HepG2 (cell line): Measurements from ENCODE around the gene PRM2. TPM values are rescaled to one million over a fixed set of nuclear protein-coding genes. Genes with fewer than 3 reads are reported as not detected.

Source experiments
- AKAP8 ChIP-seq: sonication (generic); formaldehyde crosslinking; IDR thresholded peaks from 2 replicates; pipeline ENCODE4 v1.5.1; 2020; ENCODE audit warnings: mild to moderate bottlenecking, missing genetic modification reagents
- CAMTA2 ChIP-seq: sonication (generic); formaldehyde crosslinking; IDR thresholded peaks from 2 replicates; pipeline ENCODE4 v1.4.0; 2020; ENCODE audit warnings: mild to moderate bottlenecking, missing genetic modification reagents, borderline replicate concordance
- CHCHD3 ChIP-seq: sonication (generic); formaldehyde crosslinking; IDR thresholded peaks from 2 replicates; pipeline ENCODE4 v1.8.0; 2022; ENCODE audit warnings: mild to moderate bottlenecking, missing genetic modification reagents, moderate library complexity
- EHMT2 ChIP-seq: fragments of 200-600 bp; sonication (generic); IDR thresholded peaks from 2 replicates; pipeline ENCODE4 v1.7.0; 2017; ENCODE audit warnings: antibody characterized with exemption, low read depth, low read length, borderline replicate concordance
- FOSL1 ChIP-seq: sonication (generic); formaldehyde crosslinking; IDR thresholded peaks from 2 replicates; pipeline ENCODE4 v1.9.0; 2021; ENCODE audit warnings: missing genetic modification reagents, borderline replicate concordance
- FOXA3 ChIP-seq: IDR thresholded peaks from 2 replicates; pipeline ENCODE4 v1.6.1; 2016; ENCODE audit warnings: missing genetic modification reagents, missing compliant biosample characterization
- FOXO1 ChIP-seq: sonication (generic); formaldehyde crosslinking; IDR thresholded peaks from 2 replicates; pipeline ENCODE4 v1.4.0; 2020; ENCODE audit warnings: missing genetic modification reagents
- FOXO4 ChIP-seq: sonication (generic); formaldehyde crosslinking; conservative IDR thresholded peaks from 2 replicates; pipeline ENCODE4 v1.8.1; 2023; ENCODE audit warnings: missing genetic modification reagents
- GMEB2 ChIP-seq: IDR thresholded peaks from 2 replicates; pipeline ENCODE4 v1.6.1; 2016; ENCODE audit warnings: missing biosample characterization, missing genetic modification reagents, low read depth
- GPN1 ChIP-seq: sonication (generic); formaldehyde crosslinking; IDR thresholded peaks from 2 replicates; pipeline ENCODE4 v1.5.1; 2020; ENCODE audit warnings: missing genetic modification reagents, borderline replicate concordance
- KLF9 ChIP-seq: IDR thresholded peaks from 2 replicates; pipeline ENCODE4 v1.6.1; 2016; ENCODE audit warnings: low read depth
- NFYC ChIP-seq: IDR thresholded peaks from 2 replicates; pipeline ENCODE4 v1.6.1; 2016; ENCODE audit warnings: missing genetic modification reagents, missing compliant biosample characterization
- NPAS2 ChIP-seq: sonication (generic); formaldehyde crosslinking; IDR thresholded peaks from 2 replicates; pipeline ENCODE4 v1.8.0; 2022; ENCODE audit warnings: mild to moderate bottlenecking, missing genetic modification reagents, borderline replicate concordance
- PHF8 ChIP-seq: sonication (generic); formaldehyde crosslinking; IDR thresholded peaks from 2 replicates; pipeline ENCODE4 v1.5.0; 2020; ENCODE audit warnings: missing genetic modification reagents
- PTBP1 ChIP-seq: fragments of 200-400 bp; formaldehyde crosslinking; IDR thresholded peaks from 2 replicates; pipeline ENCODE4 v1.6.1; 2018; ENCODE audit warnings: low read length, low read depth; ENCODE audit not compliant: poor library complexity, severe bottlenecking
- RFXAP ChIP-seq: sonication (generic); formaldehyde crosslinking; IDR thresholded peaks from 2 replicates; pipeline ENCODE4 v1.4.0; 2020; ENCODE audit warnings: missing genetic modification reagents, borderline replicate concordance
- SIX1 ChIP-seq: sonication (generic); formaldehyde crosslinking; IDR thresholded peaks from 2 replicates; pipeline ENCODE4 v1.4.0; 2020; ENCODE audit warnings: missing genetic modification reagents, borderline replicate concordance
- SMYD3 ChIP-seq: sonication (generic); formaldehyde crosslinking; IDR thresholded peaks from 2 replicates; pipeline ENCODE4 v1.8.1; 2023; ENCODE audit warnings: mild to moderate bottlenecking, missing genetic modification reagents
- SPEN ChIP-seq: sonication (generic); formaldehyde crosslinking; IDR thresholded peaks from 2 replicates; pipeline ENCODE4 v1.5.1; 2020; ENCODE audit warnings: low read depth, mild to moderate bottlenecking, missing genetic modification reagents
- TAF1 ChIP-seq: sonication (generic); formaldehyde crosslinking; IDR thresholded peaks from 2 replicates; pipeline ENCODE4 v1.4.0; 2020; ENCODE audit warnings: missing genetic modification reagents
- THAP11 ChIP-seq: IDR thresholded peaks from 2 replicates; pipeline ENCODE4 v1.6.1; 2016; ENCODE audit warnings: missing biosample characterization, missing genetic modification reagents
- ZEB1 ChIP-seq: IDR thresholded peaks from 2 replicates; pipeline ENCODE4 v1.6.1; 2012; ENCODE audit warnings: mild to moderate bottlenecking, low read depth, inconsistent platforms; ENCODE audit not compliant: insufficient replicate concordance
- ZFAT ChIP-seq: sonication (generic); formaldehyde crosslinking; conservative IDR thresholded peaks from 2 replicates; pipeline ENCODE4 v1.8.1; 2023; ENCODE audit warnings: missing genetic modification reagents, inconsistent platforms
- ZFP36L1 ChIP-seq: sonication (generic); formaldehyde crosslinking; IDR thresholded peaks from 2 replicates; pipeline ENCODE4 v1.8.0; 2022; ENCODE audit warnings: mild to moderate bottlenecking, missing genetic modification reagents, moderate library complexity
- ZMYM2 ChIP-seq: sonication (generic); formaldehyde crosslinking; IDR thresholded peaks from 2 replicates; pipeline ENCODE4 v1.8.0; 2022; ENCODE audit warnings: mild to moderate bottlenecking, missing genetic modification reagents
- ZNF513 ChIP-seq: sonication (generic); formaldehyde crosslinking; conservative IDR thresholded peaks from 2 replicates; pipeline ENCODE4 v1.5.0; 2020; ENCODE audit warnings: missing genetic modification reagents
- ZNF670 ChIP-seq: sonication (generic); formaldehyde crosslinking; IDR thresholded peaks from 2 replicates; pipeline ENCODE4 v1.8.0; 2022; ENCODE audit warnings: mild to moderate bottlenecking, missing genetic modification reagents, borderline replicate concordance
- polyA plus RNA-seq, 8 experiments: library from polyadenylated mRNA; depleted of rRNA in 3 of 8; stranded (reverse) in 7 of 8; unstranded in 1 of 8; fragments of >200 nt; fragmentation: Illumina TruSeq in 4 of 8; extraction: Trizol in 4 of 8; gene quantifications; 2 replicates each; pipeline versions ENCODE4 v1.2.1 to v1.2.3, GENCODE V29; 2011 to 2016; ENCODE audit warnings: low read depth in 4 of 8, missing spikeins in 1 of 8, mixed read lengths in 1 of 8; ENCODE audit not compliant: insufficient read depth in 1 of 8
- total RNA-seq, 5 experiments: library from RNA; depleted of rRNA; stranded (reverse); fragments of >200 nt; fragmentation: Illumina TruSeq; extraction: Trizol; gene quantifications; 2 replicates each; pipeline ENCODE4 v1.2.3, GENCODE V29; 2016; ENCODE audit warnings: low read depth in 1 of 5

PRM2 gene
- total and polyA plus RNA-seq, 2 of the 13 experiments (the other 11 are each of a cell fraction or from before 2014, with no cell fraction given) = 0.54 TPM; not detected in 1

DNA sequence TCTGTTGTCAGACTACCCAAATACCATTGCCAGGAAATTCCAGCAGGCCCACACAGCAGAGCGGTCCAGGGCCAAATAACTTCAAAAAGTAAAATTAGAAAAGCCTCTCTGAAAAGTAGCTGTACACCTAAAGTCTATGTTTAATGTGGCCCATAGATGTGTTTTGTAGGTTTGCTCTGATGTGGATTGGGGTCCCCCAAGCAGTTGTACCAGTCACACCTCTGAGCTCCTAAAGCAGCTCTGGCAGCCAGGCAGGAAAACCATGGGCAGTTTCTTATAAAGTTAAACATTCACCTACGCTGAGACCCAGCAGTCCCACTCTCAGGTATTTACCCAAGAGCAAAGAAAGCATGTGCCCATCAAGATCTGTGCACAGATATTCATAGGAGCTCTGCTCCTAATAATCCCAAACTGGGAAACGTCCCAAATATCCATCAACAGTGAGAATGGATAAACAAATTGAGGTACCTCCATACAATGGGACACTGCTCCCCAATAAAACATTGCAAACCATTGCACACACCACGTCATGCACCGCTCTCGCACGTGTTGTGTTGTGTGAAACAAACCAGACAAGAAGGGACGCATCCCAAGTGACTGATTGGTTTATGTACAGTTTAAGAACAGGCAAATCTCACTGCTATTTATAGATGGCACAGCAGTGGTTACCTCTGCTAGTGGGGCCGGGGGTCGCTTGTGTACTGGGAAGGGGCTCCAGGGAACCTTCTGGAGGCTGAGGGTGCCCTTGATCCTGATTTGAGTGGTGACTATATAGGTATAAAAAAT, 20.6 kb upstream of the PRM2 start (continued):
- no peak for TF ChIP-seq GPN1 (CRISPR knock-in tag)
- TF ChIP-seq KLF9 (CRISPR knock-in tag) = no peak
- no peak; the same call in 1 of the 2 replicates for TF ChIP-seq FOSL1
- no peak for TF ChIP-seq NFYC (CRISPR knock-in tag)
- TF ChIP-seq PHF8 (CRISPR knock-in tag) = peak; percentile 43; the same call in 1 of the 2 replicates
- no peak for TF ChIP-seq SMYD3 (CRISPR knock-in tag)
- TF ChIP-seq GMEB2 (CRISPR knock-in tag) = no peak
- TF ChIP-seq CAMTA2 (CRISPR knock-in tag) = peak; percentile 84; the same call in 1 of the 2 replicates
- 0 out of 2 replicates have a peak, but pooled peaks have one; percentile 36 for TF ChIP-seq ZFAT (CRISPR knock-in tag)
- TF ChIP-seq FOXA3 (CRISPR knock-in tag) = peak; percentile 93
- TF ChIP-seq ZNF670 (CRISPR knock-in tag) = 0 out of 2 replicates have a peak, but pooled peaks have one; percentile 37
- peak; percentile 53; the same call in 1 of the 2 replicates for TF ChIP-seq FOXO1 (CRISPR knock-in tag)
- TF ChIP-seq ZEB1 = peak; percentile 75
- no peak for TF ChIP-seq ZNF513 (CRISPR knock-in tag)
- TF ChIP-seq THAP11 (CRISPR knock-in tag) = peak; percentile 75; the same call in 1 of the 2 replicates
- TF ChIP-seq AKAP8 (CRISPR knock-in tag) = no peak
- peak; percentile 73; the same call in 1 of the 2 replicates for TF ChIP-seq RFXAP
- TF ChIP-seq ZFP36L1 (CRISPR knock-in tag) = 0 out of 2 replicates have a peak, but pooled peaks have one; percentile 14
- TF ChIP-seq PTBP1 = no peak
- TF ChIP-seq EHMT2 = no peak; the same call in 1 of the 2 replicates
- TF ChIP-seq SPEN = 0 out of 2 replicates have a peak, but pooled peaks have one; percentile 1
- TF ChIP-seq FOXO4 (CRISPR knock-in tag) = 0 out of 2 replicates have a peak, but pooled peaks have one; percentile 95
- no peak for TF ChIP-seq NPAS2
- TF ChIP-seq CHCHD3 (CRISPR knock-in tag) = no peak
- no peak for TF ChIP-seq ZMYM2 (CRISPR knock-in tag)
- peak; percentile 66; the same call in 1 of the 2 replicates for TF ChIP-seq TAF1 (CRISPR knock-in tag)
- 0 out of 2 replicates have a peak, but pooled peaks have one; percentile 54 for TF ChIP-seq SIX1
